Ammon's horn (tissue), 1 donor: Measurements from ENCODE around the gene ENO4.

Source experiments
- DNase-seq: peaks from one replicate; pipeline ENCODE4 v3.0.0-alpha.2; 2016; ENCODE audit warnings: low spot score

ENO4 gene

GRCh38 chr10:116868198-116868676 lies 18.9 kb downstream of the ENO4 start:
- no peak for DNase-seq

- DNase-seq, result no peak
Measured at GRCh38 chr10:116868722-116869121, 19.4 kb downstream of the ENO4 start.

DNA sequence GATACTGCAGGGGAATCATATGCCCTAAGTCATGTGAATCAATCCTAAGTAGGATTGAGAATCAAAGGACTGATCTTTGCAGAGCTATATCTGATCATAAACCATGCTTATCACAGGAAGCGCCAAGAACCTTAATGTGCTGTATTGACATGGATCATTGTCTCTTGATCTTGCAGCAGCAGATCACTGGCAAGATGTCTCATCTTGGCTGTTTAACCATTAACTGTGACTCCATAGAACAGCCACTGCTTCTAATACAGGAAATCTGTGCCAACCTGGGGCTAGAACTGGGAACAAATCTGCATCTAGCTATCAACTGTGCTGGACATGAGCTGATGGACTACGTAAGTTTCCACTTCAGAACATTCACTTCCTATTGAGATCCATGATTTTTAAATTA lies 21.6 kb downstream of the ENO4 start:
- no peak for DNase-seq

DNA sequence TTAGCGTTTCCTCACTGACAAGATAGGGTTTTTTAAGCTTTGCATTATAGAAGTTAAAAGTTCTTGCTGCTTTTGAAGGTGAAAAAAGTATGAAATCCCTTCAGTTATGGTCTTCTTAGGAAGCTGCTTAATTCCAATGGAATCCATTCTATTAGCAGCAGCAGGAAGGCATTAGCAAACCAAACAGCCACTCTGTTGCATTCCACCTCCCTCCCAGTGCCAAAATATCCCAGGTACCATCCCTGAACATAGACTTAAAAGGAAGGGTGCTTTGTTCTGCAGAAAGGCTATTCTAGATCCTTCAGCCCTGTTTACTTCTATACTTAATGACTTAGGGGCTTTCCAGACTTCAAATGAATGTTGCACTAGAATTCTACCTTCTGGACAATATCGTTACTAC lies 23.8 kb downstream of the ENO4 start:
- no peak for DNase-seq

DNA sequence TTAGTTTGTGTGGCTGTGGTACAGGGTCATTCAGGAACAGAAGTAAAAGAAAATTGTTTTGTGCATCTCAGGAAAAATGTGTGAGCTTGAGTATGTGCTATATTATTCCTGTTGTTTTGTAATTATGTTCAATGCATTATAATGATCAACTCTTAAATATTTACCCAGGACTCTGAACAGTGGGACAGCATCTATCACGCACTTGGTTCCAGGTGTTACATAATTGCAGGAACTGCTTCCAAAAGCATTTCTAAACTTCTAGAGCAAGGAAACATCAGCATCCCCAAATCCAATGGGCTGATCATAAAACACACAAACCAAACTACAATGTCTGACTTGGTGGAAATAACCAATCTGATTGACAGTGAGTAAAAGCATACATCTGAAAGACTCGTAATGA lies 26.6 kb downstream of the ENO4 start:
- no peak for DNase-seq

DNA sequence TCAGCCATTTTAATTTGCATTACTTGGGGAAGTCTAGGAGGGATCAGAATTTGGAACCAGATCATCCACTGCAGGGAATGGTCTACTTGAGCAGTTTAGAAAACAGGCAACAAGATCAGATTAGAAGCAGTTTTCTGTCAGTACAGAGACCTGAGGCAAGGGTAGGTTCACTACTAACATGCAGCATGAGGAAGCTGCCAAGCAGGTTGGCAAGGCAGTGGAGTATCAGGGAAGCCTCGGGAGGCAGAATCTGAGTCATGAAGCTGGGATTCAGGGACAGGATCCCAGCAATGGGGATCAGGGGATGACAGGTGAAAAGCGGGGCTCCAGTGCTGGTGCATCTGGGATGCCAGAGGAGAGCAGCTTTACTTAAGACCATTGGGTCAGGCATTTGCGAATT lies 28.1 kb downstream of the ENO4 start:
- DNase-seq, result peak; percentile 27

DNA sequence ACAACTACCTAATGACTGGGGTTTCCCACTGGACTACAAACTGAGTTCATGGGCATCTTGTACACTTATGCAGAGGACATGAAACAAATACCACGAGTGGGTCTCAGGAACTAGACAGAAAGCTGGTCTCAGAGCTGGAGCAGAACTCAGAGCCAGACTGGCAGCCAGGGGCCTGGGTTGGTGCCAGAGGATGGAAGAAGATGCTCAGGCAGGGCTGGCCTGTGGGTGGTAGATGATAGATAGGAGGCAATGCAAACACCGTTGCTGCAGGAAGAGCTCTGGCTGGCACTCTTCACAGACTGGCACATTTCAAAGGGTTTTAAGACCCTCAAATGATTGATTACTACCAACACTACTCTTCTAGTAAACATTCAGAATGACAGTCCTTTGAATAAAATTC lies 28.8 kb downstream of the ENO4 start:
- DNase-seq, result peak; percentile 18

- no peak for DNase-seq
Measured at GRCh38 chr10:116879817-116880216, 30.5 kb downstream of the ENO4 start.

DNA sequence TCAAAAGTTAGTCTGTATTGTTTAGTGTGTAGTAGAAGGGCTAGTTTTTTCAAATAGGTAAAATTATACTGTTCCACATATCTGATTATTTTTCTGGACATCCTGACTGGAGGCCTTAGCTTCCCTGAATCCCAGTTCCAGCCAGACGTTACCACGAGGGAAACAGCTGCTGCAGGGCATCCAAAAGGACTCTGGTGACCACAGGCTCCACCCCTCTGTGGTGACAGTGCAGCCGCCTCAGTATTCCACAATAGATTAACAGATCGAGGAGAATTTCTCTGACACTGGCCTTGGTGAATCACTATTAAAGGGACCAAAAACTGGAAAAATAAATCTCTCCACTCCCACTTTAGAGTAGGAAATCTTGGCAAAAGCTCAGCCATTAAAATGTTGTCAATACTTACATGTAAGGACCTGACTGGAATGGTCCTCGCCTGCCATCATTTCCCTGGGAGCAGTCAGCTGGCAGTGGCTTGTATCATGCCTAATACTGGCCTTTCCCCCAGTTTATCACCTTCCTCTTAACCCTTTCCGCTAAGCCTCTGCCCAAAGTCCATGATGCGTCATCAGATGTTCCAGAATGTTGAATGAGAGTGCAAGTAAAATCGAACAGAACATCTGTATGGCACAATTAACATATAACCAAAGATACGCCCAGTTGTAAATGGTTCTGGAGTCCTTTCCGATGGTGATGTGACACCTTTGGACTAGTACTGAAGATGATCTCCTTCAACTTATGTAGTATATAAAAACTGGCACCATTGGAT lies 31.6 kb downstream of the ENO4 start:
- peak; percentile 22 for DNase-seq

- DNase-seq, result peak; percentile 63
Measured at GRCh38 chr10:116882639-116883038, 33.3 kb downstream of the ENO4 start.

- DNase-seq, result no peak
Measured at GRCh38 chr10:116886772-116887171, 37.5 kb downstream of the ENO4 start.

DNA sequence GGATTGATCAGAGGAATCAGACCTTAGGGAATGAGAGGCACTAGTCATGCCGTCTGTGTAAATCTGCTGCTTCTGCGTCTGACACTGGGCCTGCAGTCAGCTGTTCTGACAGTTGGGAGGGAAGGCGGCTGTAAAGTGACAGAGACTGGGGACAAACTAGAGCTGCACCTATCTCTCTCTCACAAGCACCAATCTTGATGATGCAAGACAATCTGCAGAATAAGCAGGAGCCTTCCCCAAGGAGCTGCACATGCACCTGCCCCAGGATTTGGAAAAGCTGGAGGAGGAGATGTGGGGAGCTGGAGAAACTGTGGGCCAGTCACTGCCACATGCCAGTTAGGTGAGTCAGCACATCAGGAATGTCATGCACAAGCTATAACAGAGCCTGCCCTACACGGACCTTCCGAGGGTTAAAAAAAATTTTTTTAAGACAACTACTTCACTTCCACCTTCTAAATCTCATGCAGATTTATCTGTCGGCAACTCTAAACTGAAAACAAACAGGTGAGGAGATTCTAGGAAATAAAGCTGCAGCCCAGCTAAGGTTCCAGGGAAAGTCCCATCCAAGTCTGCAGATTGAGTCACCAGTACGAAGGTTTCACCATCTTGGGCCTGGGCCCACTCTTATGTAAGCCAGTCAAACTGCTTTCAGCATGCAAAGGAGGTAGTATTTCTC lies 39.2 kb downstream of the ENO4 start:
- DNase-seq, result peak; percentile 44

DNA sequence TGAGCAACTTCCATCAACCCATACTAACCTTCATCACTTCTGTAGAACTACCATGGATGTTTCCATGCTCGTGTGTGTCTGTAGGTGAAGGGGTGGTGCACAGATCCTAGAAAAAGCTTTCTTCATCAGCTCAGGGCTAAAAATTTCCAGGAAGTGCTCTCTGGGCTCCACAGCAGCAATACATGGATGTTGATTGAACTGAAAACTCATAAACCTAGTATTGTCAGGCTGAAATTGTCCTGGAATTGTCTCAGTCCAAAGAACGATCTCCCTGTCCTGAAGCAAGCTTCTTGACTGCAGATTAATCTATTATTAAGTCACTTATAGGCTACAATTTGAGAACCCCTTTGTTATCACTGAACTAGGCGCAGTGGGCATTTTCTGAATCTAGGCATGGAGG lies 39.8 kb downstream of the ENO4 start:
- DNase-seq, result no peak

DNA sequence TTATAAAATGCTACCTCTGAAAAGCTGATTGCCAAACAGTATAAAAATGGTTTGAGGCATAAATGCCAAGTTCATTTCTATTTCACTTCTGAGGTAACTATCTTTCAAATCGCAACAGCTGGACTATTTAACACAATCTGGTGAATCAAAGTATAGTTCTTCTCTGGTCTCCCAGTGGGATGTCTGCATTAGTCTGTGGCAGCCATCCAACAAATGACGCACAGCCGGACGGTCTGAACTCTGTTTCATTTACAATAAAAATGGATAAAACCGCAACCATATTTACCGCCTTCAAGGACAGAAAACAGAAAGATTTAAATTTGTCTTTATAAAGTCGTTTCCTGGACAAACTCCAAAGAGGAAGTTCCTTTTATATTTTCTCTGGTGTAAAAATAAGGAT lies 41.9 kb downstream of the ENO4 start:
- DNase-seq, result peak; percentile 46

DNA sequence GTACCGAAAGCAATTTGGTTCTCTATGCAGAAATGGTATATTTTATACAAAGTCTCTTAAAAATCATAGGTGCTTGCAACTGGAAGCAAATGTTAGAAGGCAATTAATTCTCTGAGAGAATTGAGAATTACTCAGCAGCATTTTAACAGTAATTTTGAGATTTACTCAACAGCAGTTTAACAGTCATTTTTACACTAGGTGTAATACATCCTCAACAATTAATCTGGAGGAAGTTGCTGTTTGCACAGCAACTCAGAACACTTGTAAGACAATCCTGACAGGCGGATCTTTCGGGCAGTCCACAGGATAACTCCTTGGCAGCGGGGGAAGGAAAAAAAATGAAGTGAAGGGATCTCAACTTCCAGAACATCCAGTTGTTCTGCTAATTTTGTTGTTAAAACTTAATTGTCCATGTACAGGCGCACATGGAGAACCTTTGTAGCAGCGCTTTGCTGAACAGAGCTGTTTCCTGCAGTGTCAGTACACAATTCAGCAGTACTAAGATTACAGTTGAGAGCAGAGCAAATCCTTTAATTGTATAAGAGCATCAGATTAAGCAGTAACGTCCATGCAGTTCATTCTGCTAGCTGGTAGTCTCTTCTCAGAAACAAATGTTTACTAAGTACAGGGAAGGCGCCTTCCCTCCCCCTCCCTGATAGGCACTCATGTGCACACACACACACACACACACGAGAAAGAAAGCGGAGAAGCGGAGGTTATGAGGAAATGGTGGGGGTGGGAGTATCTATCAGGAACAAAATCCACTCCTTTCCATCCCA lies 43.8 kb downstream of the ENO4 start:
- no peak for DNase-seq

DNA sequence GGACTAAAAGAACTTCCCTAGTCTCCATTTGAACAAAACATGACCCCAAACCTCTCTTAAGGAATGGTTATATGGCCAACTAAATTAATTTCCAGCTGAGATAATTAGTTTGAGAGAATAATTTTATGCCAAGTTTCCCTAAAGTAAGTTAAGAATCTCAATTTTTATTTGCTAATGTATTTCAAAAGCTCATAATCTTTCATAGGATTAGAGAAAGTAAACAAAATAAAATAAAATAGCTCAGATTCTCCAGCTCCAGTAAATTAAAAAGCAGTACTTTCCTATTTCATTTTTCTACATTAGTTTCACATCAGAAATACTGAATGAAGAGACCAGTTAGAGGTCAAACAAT lies 44.4 kb downstream of the ENO4 start:
- DNase-seq, result no peak

GRCh38 chr10:116899626-116900025 lies 50.3 kb downstream of the ENO4 start:
- no peak for DNase-seq

DNA sequence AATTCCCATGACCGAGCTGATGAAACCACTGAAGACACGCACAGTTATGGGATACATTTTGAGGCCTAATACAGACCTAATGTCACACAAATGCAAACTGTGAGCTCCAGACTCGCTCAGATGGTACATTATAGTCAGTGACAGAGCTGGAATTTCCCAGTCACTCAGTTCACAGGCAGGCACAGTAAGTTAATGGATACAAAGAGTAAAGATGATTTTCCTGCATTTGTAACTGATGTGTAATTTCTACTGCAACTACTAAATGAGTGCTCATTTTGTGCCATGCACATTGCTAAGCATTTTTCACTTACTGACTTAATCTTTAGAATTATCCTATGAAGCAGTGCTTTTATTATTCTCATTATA lies 56.5 kb downstream of the ENO4 start:
- no peak for DNase-seq

DNA sequence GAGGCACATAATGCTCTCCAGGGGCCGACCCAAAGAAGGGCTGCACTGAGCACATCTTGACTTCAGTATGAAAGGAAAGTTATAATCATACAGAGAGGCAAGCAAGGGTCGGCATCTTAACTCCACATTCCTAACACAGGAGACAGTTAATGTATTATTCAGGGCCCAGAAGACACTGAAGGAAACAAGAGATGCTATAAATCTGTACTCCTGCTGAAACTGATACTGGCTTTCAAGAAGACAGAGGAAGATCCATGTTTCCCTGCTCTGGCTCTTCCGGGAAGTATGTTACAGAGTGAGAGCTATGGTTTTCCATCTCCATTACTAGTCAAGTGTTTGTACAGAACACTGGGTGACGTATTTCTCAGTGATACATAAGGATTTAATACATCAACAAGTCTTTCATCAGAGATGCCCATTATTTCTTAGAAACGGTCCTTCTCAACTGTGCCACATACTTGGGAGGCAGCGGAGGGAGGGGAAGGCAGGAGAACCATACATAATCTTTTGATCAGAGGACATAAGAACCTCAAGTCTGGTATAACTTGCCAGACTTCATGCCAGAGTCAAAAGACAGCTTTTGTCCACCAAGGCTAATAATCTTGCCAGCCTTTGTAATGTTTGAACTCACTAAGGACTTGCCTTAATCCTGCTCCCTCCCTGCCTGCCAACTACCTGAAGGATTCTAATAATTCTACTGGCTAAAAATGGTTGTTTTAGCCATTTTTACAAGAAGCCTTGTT lies 58.1 kb downstream of the ENO4 start:
- DNase-seq, result no peak

DNA sequence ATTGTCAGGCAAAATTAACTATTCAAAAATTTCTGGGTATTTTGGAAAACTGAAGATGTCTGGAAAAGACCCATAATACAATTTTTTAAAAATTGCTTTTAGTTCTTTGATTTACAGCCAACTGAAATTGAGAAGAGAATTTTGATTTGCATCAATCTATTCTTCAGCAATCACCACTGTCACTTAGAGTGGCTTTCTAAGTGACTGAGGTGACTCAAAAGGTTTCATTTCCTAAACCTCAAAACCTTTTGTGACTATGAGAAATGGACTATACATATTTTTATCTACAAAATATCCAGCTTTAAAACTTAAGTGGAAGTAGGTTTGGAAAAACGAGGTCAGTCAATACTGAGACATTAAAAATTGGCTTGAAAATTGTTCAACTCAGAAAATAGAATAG lies 60.0 kb downstream of the ENO4 start:
- no peak for DNase-seq

- peak; percentile 40 for DNase-seq
Measured at GRCh38 chr10:116910910-116911309, 61.6 kb downstream of the ENO4 start.

- DNase-seq, result no peak
Measured at GRCh38 chr10:116912162-116912561, 62.9 kb downstream of the ENO4 start.
